ENCODE measurements around the gene RTKN.

DNA sequence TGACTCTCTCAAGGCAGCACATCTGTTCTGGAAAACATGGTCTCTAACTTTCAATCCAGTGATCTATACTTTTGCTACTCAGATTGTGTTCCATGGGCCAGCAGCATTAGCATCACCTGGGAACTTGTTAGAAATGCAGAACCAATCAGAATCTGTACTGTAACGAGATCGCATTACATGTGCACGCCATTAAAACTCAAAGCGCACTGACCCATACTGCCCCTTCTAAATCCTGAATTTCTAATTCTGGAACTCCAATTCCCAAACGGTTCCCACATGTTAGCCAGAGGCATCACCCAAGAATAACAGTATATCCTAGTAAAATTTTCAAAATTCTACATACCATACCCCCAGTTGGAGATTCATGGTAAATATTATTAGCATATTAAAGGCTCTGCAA is 51.1 kb downstream of the RTKN start:
- TF ChIP-seq NR2C2 (IDR thresholded peaks at IDR 0.05; ENCODE audit: borderline replicate concordance, control insufficient read depth, insufficient read length, low read depth) (no peak), POLR2A (IDR thresholded peaks at IDR 0.05; ENCODE audit: low read depth, low read length) (no peak), EZH2 (IDR thresholded peaks at IDR 0.05; ENCODE audit: borderline replicate concordance, control insufficient read depth, low read depth, low read length) (no peak), ZZZ3 (IDR thresholded peaks at IDR 0.05; ENCODE audit: control insufficient read depth, insufficient read length, low read depth) (no peak), POU2F2 (IDR thresholded peaks at IDR 0.05; ENCODE audit: borderline replicate concordance, low read depth, low read length) (no peak), CHD4 (IDR thresholded peaks at IDR 0.05) (no peak)
- TF ChIP-seq, protein P1, sequence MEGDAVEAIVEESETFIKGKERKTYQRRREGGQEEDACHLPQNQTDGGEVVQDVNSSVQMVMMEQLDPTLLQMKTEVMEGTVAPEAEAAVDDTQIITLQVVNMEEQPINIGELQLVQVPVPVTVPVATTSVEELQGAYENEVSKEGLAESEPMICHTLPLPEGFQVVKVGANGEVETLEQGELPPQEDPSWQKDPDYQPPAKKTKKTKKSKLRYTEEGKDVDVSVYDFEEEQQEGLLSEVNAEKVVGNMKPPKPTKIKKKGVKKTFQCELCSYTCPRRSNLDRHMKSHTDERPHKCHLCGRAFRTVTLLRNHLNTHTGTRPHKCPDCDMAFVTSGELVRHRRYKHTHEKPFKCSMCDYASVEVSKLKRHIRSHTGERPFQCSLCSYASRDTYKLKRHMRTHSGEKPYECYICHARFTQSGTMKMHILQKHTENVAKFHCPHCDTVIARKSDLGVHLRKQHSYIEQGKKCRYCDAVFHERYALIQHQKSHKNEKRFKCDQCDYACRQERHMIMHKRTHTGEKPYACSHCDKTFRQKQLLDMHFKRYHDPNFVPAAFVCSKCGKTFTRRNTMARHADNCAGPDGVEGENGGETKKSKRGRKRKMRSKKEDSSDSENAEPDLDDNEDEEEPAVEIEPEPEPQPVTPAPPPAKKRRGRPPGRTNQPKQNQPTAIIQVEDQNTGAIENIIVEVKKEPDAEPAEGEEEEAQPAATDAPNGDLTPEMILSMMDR (IDR thresholded peaks at IDR 0.05 in 2 of 3, conservative IDR thresholded peaks at IDR 0.05 in 1 of 3; ENCODE audit: control insufficient read depth in 2 of 3, extremely low read depth in 1 of 3, insufficient read depth in 1 of 3, low read depth in 3 of 3, low read length in 3 of 3), result no peak
- TF ChIP-seq, protein P2, sequence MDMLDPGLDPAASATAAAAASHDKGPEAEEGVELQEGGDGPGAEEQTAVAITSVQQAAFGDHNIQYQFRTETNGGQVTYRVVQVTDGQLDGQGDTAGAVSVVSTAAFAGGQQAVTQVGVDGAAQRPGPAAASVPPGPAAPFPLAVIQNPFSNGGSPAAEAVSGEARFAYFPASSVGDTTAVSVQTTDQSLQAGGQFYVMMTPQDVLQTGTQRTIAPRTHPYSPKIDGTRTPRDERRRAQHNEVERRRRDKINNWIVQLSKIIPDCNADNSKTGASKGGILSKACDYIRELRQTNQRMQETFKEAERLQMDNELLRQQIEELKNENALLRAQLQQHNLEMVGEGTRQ (IDR thresholded peaks at IDR 0.05; ENCODE audit: borderline replicate concordance, low read depth, low read length), result no peak
